ENCODE data around the gene MSI2.

Gene MSI2

DNA sequence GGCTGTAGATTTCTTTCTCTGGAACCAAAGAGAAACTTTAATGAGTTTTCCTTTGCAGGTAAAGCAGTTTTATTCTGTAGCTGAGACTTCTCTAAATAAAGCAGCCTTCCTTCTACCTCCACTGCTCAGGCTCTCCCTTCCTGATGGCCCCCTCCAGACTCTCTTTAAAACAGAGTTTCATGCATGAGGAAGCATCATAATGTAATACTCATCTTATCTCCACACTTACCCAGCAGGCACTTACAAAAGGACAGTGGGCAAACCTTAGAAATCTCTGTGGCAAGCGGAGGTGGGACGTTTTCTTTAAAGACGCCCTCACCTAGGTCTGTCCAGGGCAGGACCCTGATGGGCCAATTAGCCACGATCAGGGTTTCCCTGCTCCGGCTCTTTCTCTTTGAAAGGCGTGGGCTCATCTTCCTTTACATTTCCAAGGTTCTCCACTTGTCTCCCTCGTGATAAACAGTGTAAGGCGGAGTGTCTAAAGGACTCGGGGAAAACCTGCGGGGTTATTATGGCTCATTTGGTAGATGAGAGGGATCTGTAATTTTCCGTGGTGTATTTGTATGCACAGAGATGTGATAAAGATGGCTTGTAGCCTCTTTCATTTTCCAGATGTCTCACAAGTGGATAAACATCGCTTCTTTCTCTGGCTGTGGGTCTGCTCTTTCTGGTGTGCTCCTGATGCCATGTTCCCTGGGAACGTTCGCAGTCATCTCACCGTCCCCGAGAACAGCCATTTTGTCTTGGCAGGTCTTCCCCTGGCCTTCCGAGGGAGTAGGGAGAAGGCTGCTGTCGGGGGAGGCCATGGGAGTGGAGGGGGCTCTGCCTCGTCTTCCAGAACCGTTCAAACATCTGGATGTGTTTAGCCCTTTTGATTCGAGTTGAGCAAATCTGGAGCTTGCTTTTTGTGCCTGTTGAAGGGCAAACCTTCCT is 249.8 kb downstream of the MSI2 start:
- no peak overlapping the region for H3K4me3 ChIP-seq (ENCODE audit: low read depth, low read length)
- no peak for TF ChIP-seq CTCF (IDR thresholded peaks at IDR 0.05; ENCODE audit: control insufficient read depth, extremely low read depth, insufficient read depth)
- no peak for DNase-seq (ENCODE audit: low read depth)

DNA sequence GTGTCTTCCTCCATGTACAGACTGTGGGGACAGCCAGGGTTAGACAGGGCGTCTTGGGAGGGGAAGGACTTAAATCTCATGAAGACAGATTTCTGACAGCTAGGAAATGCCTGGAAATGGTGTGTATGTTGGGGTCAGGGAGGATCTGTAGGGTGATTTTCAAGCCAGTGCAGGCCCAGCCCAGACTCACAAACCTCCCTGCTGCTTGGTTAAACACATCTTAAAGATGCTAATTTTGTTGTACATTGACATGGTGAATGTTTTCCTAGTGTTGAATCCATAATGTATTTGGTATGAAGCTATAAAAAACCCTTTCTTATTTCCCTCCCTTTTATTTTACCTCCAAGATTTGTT is 250.4 kb downstream of the MSI2 start:
- no peak overlapping the region for H3K4me3 ChIP-seq (ENCODE audit: low read depth, low read length)
- DNase-seq (ENCODE audit: low read depth): no peak
- TF ChIP-seq CTCF (IDR thresholded peaks at IDR 0.05; ENCODE audit: control insufficient read depth, extremely low read depth, insufficient read depth): no peak

DNA sequence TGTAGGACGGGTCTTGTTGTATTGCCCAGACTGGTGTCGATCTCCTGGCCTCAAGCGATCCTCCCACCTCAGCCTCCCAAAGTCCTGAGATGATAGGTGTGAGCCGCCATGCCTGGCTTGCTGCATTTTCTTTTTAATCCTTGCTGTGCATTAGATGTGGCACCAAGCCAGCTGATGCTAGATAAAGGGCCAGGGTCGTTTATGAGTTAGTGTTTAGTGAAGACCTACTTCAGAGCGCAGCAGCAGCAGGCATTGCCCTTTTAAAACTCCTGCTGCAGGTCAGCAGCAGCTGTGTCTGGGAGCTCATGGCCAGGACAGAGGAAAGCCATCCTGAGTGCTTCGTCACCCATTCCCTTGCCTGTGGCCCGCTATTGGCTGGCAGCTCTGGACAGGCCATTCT is 251.5 kb downstream of the MSI2 start:
- TF ChIP-seq CTCF (IDR thresholded peaks at IDR 0.05; ENCODE audit: control insufficient read depth, extremely low read depth, insufficient read depth): no peak
- no peak for DNase-seq (ENCODE audit: low read depth)
- no peak overlapping the region for H3K4me3 ChIP-seq (ENCODE audit: low read depth, low read length)

DNA sequence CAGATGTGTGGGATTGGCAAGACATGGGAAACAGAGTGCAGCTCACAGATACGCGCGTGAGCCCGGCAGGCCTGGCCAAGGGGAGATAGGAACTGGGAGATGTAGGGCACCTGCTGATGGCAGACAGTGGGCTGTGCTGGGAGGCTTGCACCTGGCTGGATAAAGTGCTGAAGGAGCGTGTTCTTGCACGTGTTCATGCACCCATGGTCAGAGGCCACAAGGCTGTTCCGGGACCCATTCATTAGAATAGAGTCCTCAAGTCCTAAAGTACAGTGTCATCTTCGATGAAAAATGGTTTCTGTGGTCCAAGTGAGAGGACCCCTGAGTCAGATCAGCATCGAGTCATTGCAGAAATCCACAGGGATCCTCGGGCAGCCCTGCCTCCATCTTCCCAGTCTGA is 252.3 kb downstream of the MSI2 start:
- no peak overlapping the region for H3K4me3 ChIP-seq (ENCODE audit: low read depth, low read length)
- no peak for DNase-seq (ENCODE audit: low read depth)
- no peak for TF ChIP-seq CTCF (IDR thresholded peaks at IDR 0.05; ENCODE audit: control insufficient read depth, extremely low read depth, insufficient read depth)

DNA sequence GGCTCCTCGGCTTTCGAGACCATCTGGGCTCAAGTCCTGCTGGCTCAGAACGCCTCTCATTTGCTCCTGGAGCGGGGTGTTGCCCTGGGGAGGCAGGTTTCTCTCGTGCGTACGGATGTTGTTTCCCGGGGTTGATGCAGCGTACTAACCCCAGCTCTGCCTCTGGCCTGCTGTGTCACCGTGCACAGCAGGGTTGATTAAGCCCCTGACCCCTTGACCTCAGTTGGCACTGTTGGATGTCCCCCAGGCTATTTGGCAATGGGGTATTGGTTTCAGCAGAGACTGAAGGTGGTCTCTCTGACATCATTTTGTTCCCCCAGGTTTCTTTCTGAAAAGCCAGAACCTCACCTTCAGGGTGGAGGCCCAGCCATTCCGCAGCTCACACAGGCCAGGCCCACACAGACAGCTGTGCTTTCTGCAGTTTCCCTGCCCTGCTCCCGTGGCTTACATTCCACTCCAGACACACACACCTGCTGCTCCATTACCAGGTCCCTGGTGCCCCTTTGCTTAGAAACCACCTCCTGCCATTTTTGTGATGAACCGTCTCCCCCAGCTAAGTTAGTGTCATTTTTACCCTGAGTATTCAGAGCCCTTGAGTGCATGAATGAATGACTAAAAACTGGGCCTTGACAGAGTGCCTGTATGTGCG is 255.3 kb downstream of the MSI2 start:
- DNase-seq (ENCODE audit: low read depth): no peak
- no peak for TF ChIP-seq CTCF (IDR thresholded peaks at IDR 0.05; ENCODE audit: control insufficient read depth, extremely low read depth, insufficient read depth)
- H3K4me3 ChIP-seq (ENCODE audit: low read depth, low read length): no peak overlapping the region

DNA sequence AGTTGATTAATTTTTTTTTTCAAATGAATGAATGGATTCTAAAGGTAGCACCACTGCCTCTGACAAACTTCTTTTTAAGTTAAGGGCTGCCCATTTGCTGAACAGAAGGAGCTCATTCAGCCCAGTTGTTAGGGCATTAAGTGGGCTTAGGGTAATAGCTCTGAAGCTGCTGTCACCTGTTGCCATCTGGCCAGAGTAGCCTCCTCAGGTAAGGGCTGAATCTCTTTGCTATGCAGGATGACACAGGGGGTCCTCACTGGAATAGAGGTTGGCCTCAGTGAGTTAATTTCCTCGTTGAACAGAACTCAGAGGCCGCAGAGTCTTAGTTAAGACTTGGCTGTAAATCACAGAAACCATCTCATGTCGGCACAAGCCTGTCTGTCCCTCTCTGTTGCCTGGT is 255.9 kb downstream of the MSI2 start:
- no peak for DNase-seq (ENCODE audit: low read depth)
- no peak overlapping the region for H3K4me3 ChIP-seq (ENCODE audit: low read depth, low read length)
- no peak for TF ChIP-seq CTCF (IDR thresholded peaks at IDR 0.05; ENCODE audit: control insufficient read depth, extremely low read depth, insufficient read depth)

All from LNCaP clone FGC (cell line).